A549 (cell line): ENCODE data around the gene INPP5F.

ENCODE experiments used
- BHLHE40 ChIP-seq: IDR thresholded peaks from 2 replicates; pipeline ENCODE4 v1.6.1; 2012; ENCODE audit warnings: low read depth, low read length, inconsistent platforms
- CEBPB ChIP-seq, 2 experiments: fragments of >200 bp in 1 of 2; sonication (Bioruptor Twin) in 1 of 2; formaldehyde crosslinking in 1 of 2; IDR thresholded peaks; 2 replicates each; pipeline ENCODE4 v1.6.1; 2012 to 2016
- EP300 ChIP-seq, 2 experiments: fragments of >200 bp; sonication (Bioruptor Twin); formaldehyde crosslinking; IDR thresholded peaks; 2 replicates in 1 of 2; 3 replicates in 1 of 2; pipeline ENCODE4 v1.6.1; 2016 to 2017
- JUN ChIP-seq, 2 experiments: fragments of >200 bp; sonication (Bioruptor Twin); formaldehyde crosslinking; IDR thresholded peaks; 2 replicates in 1 of 2; 3 replicates in 1 of 2; pipeline ENCODE4 v1.6.1; 2016 to 2017
- NFE2L2 ChIP-seq: fragments of 150-350 bp; conservative IDR thresholded peaks from 2 replicates; pipeline ENCODE4 v1.6.1; 2014; ENCODE audit warnings: low read length
- POLR2A ChIP-seq: IDR thresholded peaks from 2 replicates; pipeline ENCODE4 v1.6.1; 2012; ENCODE audit warnings: mild to moderate bottlenecking, low read length
- RAD21 ChIP-seq, 2 experiments: fragments of >200 bp in 1 of 2; sonication (Bioruptor Twin) in 1 of 2; formaldehyde crosslinking in 1 of 2; IDR thresholded peaks in 1 of 2; conservative IDR thresholded peaks in 1 of 2; 2 replicates in 1 of 2; 3 replicates in 1 of 2; pipeline ENCODE4 v1.6.1; 2012 to 2018; ENCODE audit warnings: inconsistent platforms in 1 of 2
- SREBF2 ChIP-seq: fragments of 450-650 bp; IDR thresholded peaks from 2 replicates; pipeline ENCODE4 v1.6.1; 2014; ENCODE audit warnings: mild to moderate bottlenecking, moderate library complexity
- TF ChIP-seq, protein P1 (sequence below): fragments of 200-600 bp; sonication (generic); IDR thresholded peaks from 2 replicates; pipeline ENCODE4 v1.6.1; 2016; ENCODE audit warnings: antibody characterized with exemption, mild to moderate bottlenecking, moderate library complexity
- TF ChIP-seq, protein P2 (sequence below): fragments of >200 bp; sonication (Bioruptor Twin); formaldehyde crosslinking; IDR thresholded peaks from 3 replicates; pipeline ENCODE4 v1.5.1; 2016
- TF ChIP-seq, protein P3 (sequence below): fragments of 150-350 bp; IDR thresholded peaks from 2 replicates; pipeline ENCODE4 v1.6.1; 2014; ENCODE audit warnings: low read depth, mild to moderate bottlenecking, low read length
- TF ChIP-seq, protein P4 (sequence below): IDR thresholded peaks from 2 replicates; pipeline ENCODE4 v1.6.1; 2012

DNA sequence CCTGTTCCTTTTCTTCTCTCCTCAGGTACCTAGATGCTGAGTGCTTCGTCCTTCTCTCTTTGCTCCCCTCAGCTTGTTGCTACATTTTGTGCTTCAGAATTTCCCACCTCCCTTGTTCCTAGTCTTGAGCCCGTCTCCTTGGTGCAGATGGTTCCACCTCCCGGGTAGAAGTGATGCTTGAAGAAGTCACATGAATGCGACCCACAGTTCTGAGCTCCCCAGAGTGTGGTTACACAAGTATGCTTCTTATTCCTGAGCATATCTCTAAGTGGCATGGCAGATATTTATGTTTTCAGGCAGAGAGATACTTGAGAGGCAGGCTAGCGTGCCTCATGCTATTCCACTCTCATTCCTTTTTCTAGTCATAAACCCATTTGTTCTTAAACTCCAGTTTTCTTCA is 34.0 kb downstream of the INPP5F start:
- no peak for TF ChIP-seq POLR2A
- TF ChIP-seq EP300 (IDR thresholded peaks at IDR 0.05) = no peak
- TF ChIP-seq, protein P1, sequence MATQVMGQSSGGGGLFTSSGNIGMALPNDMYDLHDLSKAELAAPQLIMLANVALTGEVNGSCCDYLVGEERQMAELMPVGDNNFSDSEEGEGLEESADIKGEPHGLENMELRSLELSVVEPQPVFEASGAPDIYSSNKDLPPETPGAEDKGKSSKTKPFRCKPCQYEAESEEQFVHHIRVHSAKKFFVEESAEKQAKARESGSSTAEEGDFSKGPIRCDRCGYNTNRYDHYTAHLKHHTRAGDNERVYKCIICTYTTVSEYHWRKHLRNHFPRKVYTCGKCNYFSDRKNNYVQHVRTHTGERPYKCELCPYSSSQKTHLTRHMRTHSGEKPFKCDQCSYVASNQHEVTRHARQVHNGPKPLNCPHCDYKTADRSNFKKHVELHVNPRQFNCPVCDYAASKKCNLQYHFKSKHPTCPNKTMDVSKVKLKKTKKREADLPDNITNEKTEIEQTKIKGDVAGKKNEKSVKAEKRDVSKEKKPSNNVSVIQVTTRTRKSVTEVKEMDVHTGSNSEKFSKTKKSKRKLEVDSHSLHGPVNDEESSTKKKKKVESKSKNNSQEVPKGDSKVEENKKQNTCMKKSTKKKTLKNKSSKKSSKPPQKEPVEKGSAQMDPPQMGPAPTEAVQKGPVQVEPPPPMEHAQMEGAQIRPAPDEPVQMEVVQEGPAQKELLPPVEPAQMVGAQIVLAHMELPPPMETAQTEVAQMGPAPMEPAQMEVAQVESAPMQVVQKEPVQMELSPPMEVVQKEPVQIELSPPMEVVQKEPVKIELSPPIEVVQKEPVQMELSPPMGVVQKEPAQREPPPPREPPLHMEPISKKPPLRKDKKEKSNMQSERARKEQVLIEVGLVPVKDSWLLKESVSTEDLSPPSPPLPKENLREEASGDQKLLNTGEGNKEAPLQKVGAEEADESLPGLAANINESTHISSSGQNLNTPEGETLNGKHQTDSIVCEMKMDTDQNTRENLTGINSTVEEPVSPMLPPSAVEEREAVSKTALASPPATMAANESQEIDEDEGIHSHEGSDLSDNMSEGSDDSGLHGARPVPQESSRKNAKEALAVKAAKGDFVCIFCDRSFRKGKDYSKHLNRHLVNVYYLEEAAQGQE = no peak
- TF ChIP-seq SREBF2 = no peak
- no peak for TF ChIP-seq RAD21 (conservative IDR thresholded peaks at IDR 0.05 in 1 of 2, IDR thresholded peaks at IDR 0.05 in 1 of 2)
- TF ChIP-seq, protein P2, sequence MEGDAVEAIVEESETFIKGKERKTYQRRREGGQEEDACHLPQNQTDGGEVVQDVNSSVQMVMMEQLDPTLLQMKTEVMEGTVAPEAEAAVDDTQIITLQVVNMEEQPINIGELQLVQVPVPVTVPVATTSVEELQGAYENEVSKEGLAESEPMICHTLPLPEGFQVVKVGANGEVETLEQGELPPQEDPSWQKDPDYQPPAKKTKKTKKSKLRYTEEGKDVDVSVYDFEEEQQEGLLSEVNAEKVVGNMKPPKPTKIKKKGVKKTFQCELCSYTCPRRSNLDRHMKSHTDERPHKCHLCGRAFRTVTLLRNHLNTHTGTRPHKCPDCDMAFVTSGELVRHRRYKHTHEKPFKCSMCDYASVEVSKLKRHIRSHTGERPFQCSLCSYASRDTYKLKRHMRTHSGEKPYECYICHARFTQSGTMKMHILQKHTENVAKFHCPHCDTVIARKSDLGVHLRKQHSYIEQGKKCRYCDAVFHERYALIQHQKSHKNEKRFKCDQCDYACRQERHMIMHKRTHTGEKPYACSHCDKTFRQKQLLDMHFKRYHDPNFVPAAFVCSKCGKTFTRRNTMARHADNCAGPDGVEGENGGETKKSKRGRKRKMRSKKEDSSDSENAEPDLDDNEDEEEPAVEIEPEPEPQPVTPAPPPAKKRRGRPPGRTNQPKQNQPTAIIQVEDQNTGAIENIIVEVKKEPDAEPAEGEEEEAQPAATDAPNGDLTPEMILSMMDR = no peak
- no peak for TF ChIP-seq JUN (IDR thresholded peaks at IDR 0.05)
- TF ChIP-seq, protein P3, sequence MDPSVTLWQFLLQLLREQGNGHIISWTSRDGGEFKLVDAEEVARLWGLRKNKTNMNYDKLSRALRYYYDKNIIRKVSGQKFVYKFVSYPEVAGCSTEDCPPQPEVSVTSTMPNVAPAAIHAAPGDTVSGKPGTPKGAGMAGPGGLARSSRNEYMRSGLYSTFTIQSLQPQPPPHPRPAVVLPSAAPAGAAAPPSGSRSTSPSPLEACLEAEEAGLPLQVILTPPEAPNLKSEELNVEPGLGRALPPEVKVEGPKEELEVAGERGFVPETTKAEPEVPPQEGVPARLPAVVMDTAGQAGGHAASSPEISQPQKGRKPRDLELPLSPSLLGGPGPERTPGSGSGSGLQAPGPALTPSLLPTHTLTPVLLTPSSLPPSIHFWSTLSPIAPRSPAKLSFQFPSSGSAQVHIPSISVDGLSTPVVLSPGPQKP = no peak
- no peak for TF ChIP-seq NFE2L2
- TF ChIP-seq CEBPB (IDR thresholded peaks at IDR 0.05) = no peak
- no peak for TF ChIP-seq BHLHE40
- TF ChIP-seq, protein P4, sequence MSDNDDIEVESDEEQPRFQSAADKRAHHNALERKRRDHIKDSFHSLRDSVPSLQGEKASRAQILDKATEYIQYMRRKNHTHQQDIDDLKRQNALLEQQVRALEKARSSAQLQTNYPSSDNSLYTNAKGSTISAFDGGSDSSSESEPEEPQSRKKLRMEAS = no peak
